T-helper 22 cell (primary cell): ENCODE measurements around the gene RHOB.
"Not testable (repeated sequence)": the region's sequence is repeated elsewhere in the genome, so short reads cannot be mapped to it uniquely, and the experiment has no call there.

ENCODE experiments used
- DNase-seq: peaks from one replicate; pipeline ENCODE4 v3.0.0-alpha.2; 2020; ENCODE audit warnings: low read depth

Gene RHOB

GRCh38 chr2:20422402-20423271 lies 24.2 kb upstream of the RHOB start:
- DNase-seq, result no peak

- no peak for DNase-seq
Observed at GRCh38 chr2:20423359-20423758, 23.5 kb upstream of the RHOB start.

GRCh38 chr2:20423847-20424246 lies 23.0 kb upstream of the RHOB start:
- no peak for DNase-seq

GRCh38 chr2:20424300-20425290 lies 22.3 kb upstream of the RHOB start:
- no peak for DNase-seq

- no peak for DNase-seq
Observed at GRCh38 chr2:20425371-20425881, 21.4 kb upstream of the RHOB start.

- no peak for DNase-seq
Observed at GRCh38 chr2:20425884-20426283, 21.0 kb upstream of the RHOB start.

GRCh38 chr2:20427931-20428526 lies 18.8 kb upstream of the RHOB start:
- DNase-seq, result no peak

GRCh38 chr2:20428717-20429490 lies 18.0 kb upstream of the RHOB start:
- DNase-seq, result no peak

- DNase-seq, result no peak
Observed at GRCh38 chr2:20429528-20429927, 17.3 kb upstream of the RHOB start.

- no peak for DNase-seq
Observed at GRCh38 chr2:20430035-20430434, 16.8 kb upstream of the RHOB start.

- DNase-seq, result no peak
Observed at GRCh38 chr2:20430461-20431300, 16.2 kb upstream of the RHOB start.

- no peak for DNase-seq
Observed at GRCh38 chr2:20431301-20431698, 15.6 kb upstream of the RHOB start.

- no peak for DNase-seq
Observed at GRCh38 chr2:20431772-20432171, 15.1 kb upstream of the RHOB start.

- no peak for DNase-seq
Observed at GRCh38 chr2:20432714-20433113, 14.2 kb upstream of the RHOB start.

- DNase-seq, result no peak
Observed at GRCh38 chr2:20433249-20433648, 13.6 kb upstream of the RHOB start.

- DNase-seq, result no peak
Observed at GRCh38 chr2:20433946-20434553, 12.8 kb upstream of the RHOB start.

- DNase-seq, result no peak
Observed at GRCh38 chr2:20434588-20435294, 12.1 kb upstream of the RHOB start.

- DNase-seq, result not testable (repeated sequence)
Observed at GRCh38 chr2:20435456-20435855, 11.4 kb upstream of the RHOB start.

GRCh38 chr2:20436716-20437470 lies 10.0 kb upstream of the RHOB start:
- no peak for DNase-seq
